Nephron (organoid): ENCODE measurements around the gene KIF1A.
"Not testable (repeated sequence)": the region's sequence is repeated elsewhere in the genome, so short reads cannot be mapped to it uniquely, and the experiment has no call there.

Experiments used
- H3K27ac Mint-ChIP-seq, 3 experiments: 2 replicates each; pipeline ENCODE4 v1.8.0; 2020; ENCODE audit warnings: mixed read lengths in 3 of 3, mild to moderate bottlenecking in 2 of 3, moderate library complexity in 1 of 3
- H3K27me3 Mint-ChIP-seq: 2 replicates; pipeline ENCODE4 v1.8.0; 2021; ENCODE audit warnings: low read depth, mild to moderate bottlenecking, moderate library complexity, mixed read lengths
- H3K36me3 Mint-ChIP-seq: 2 replicates; pipeline ENCODE4 v1.8.0; 2020; ENCODE audit warnings: low read depth, mixed read lengths
- H3K4me1 Mint-ChIP-seq: 2 replicates; pipeline ENCODE4 v1.8.0; 2020; ENCODE audit warnings: mixed read lengths
- H3K4me3 Mint-ChIP-seq, 3 experiments: 2 replicates each; pipeline ENCODE4 v1.8.0; 2020; ENCODE audit warnings: mild to moderate bottlenecking in 3 of 3, mixed read lengths in 3 of 3, moderate library complexity in 2 of 3
- H3K9me3 Mint-ChIP-seq: 2 replicates; pipeline ENCODE4 v1.8.0; 2020; ENCODE audit warnings: mixed read lengths
- TF ChIP-seq, protein P1 (sequence below), 3 experiments: fragments of 200-600 bp; sonication (generic); IDR thresholded peaks; one replicate each; pipeline ENCODE4 v1.5.0; 2021; ENCODE audit warnings: antibody characterized with exemption in 3 of 3; ENCODE audit not compliant: unreplicated experiment in 3 of 3

Gene KIF1A

DNA sequence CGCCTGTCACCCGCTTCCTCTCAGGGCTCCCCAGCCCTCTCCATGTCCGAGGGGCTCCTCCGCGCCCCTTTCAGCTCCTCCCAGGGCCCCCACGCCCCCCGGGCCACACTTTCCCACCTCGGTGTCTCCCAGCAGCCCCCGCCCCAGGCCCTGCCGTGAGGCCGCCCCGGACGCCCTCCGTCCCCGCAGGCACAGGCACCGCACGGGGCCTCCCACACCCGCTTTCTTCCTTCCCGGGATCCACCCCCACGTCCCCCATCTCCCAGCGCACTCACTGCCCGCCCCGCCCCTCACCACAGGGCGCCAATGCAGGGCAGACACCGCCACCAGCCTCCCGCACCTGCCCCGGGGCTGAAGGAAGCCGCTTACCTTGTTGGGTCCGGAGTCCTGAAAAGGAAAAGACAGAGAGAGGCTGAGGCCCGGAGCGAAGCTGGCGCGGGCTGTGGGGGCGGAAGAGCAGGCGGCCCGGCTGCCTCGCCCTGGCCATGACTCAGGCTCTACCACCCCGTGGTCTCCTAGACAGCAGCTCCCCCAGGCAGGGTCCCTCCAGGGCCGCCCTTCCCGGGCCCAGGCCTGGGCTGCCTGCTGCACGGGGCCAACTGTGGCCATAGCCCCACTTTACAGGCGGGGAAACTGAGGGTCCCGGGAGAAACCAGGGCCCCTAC, 37.7 kb downstream of the KIF1A start:
- H3K9me3 Mint-ChIP-seq: no peaks in the 10 kb centered on the region
- no peaks in the 10 kb centered on the region for H3K4me1 Mint-ChIP-seq
- H3K27ac Mint-ChIP-seq: no peak overlapping the region
- no peaks in the 10 kb centered on the region for H3K27me3 Mint-ChIP-seq
- no peak overlapping the region for H3K4me3 Mint-ChIP-seq
- no peaks in the 10 kb centered on the region for H3K36me3 Mint-ChIP-seq
- TF ChIP-seq, protein P1, sequence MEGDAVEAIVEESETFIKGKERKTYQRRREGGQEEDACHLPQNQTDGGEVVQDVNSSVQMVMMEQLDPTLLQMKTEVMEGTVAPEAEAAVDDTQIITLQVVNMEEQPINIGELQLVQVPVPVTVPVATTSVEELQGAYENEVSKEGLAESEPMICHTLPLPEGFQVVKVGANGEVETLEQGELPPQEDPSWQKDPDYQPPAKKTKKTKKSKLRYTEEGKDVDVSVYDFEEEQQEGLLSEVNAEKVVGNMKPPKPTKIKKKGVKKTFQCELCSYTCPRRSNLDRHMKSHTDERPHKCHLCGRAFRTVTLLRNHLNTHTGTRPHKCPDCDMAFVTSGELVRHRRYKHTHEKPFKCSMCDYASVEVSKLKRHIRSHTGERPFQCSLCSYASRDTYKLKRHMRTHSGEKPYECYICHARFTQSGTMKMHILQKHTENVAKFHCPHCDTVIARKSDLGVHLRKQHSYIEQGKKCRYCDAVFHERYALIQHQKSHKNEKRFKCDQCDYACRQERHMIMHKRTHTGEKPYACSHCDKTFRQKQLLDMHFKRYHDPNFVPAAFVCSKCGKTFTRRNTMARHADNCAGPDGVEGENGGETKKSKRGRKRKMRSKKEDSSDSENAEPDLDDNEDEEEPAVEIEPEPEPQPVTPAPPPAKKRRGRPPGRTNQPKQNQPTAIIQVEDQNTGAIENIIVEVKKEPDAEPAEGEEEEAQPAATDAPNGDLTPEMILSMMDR (IDR thresholded peaks at IDR 0.05; ENCODE audit: unreplicated experiment in 3 of 3): no peak

GRCh38 chr2:240781471-240782220, 38.4 kb downstream of the KIF1A start:
- TF ChIP-seq, protein P1 (IDR thresholded peaks at IDR 0.05; ENCODE audit: unreplicated experiment in 3 of 3): no peak
- no peaks in the 10 kb centered on the region for H3K9me3 Mint-ChIP-seq
- H3K36me3 Mint-ChIP-seq: no peaks in the 10 kb centered on the region
- peaks cover under 1% of the 10 kb centered on the region for H3K4me1 Mint-ChIP-seq
- H3K27me3 Mint-ChIP-seq: no peaks in the 10 kb centered on the region
- H3K27ac Mint-ChIP-seq: no peak overlapping the region
- no peak overlapping the region for H3K4me3 Mint-ChIP-seq

DNA sequence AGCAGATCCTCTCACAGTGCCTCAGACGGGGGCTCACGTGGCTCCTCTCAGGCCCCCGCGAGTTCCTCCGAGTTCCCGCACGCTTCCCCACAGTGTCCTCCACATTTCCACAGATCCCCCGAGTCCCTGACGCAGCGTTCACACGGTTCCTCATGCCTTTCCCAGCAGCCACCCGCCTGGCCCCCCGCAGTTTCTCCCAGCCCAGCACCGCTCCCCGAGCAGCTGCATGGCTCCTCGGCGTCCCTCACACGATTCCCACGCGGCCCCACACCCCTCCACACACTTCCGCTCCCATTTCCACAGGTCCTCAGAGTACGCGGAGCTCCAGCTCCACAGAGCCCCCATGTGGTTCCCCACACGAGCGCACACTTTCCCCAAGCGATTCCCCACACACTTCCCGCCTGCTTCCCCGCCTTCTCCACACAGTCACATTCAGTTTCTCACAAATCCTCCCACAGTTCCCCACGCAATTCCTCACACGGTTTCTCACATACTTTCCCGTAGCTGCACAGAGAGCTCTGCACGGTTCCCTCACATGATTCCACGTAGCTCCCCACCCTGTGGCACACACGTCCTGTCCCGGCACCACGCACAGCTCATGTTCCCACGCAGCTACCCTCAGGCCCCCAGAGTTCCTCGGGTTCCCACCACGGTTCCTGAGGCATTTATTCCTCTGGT, 39.9 kb downstream of the KIF1A start:
- Mint-ChIP-seq H3K9me3 (no peaks in the 10 kb centered on the region), H3K27me3 (no peaks in the 10 kb centered on the region)

GRCh38 chr2:240779250-240779832, 40.7 kb downstream of the KIF1A start:
- H3K27me3 Mint-ChIP-seq, H3K9me3 Mint-ChIP-seq, H3K4me1 Mint-ChIP-seq, H3K36me3 Mint-ChIP-seq, H3K27ac Mint-ChIP-seq, H3K4me3 Mint-ChIP-seq: not testable (repeated sequence)

More for the DNA sequence above, 39.9 kb downstream of the KIF1A start:
- peaks cover 7% of the 10 kb centered on the region for H3K4me1 Mint-ChIP-seq
- no peak overlapping the region for H3K27ac Mint-ChIP-seq
- H3K4me3 Mint-ChIP-seq: no peak overlapping the region
- no peaks in the 10 kb centered on the region for H3K36me3 Mint-ChIP-seq
- TF ChIP-seq, protein P1 (IDR thresholded peaks at IDR 0.05; ENCODE audit: unreplicated experiment in 3 of 3): peak in 1 of 3 experiments; percentile 18

GRCh38 chr2:240778426-240778825, 41.6 kb downstream of the KIF1A start:
- Mint-ChIP-seq H3K9me3 (no peaks in the 10 kb centered on the region), H3K4me3 (no peak overlapping the region), H3K27me3 (no peaks in the 10 kb centered on the region), H3K27ac (no peak overlapping the region), H3K4me1 (peaks cover 7% of the 10 kb centered on the region), H3K36me3 (no peaks in the 10 kb centered on the region)
- TF ChIP-seq, protein P1 (IDR thresholded peaks at IDR 0.05; ENCODE audit: unreplicated experiment in 3 of 3): no peak
